Left lung (tissue), 10 donors: ENCODE measurements around the gene CAMK2A. TPM values are rescaled to one million over a fixed set of nuclear protein-coding genes. Genes with fewer than 3 reads are reported as not detected.

ENCODE experiments used
- ATAC-seq: fragments of 200-7000 bp; cut with Tn5 transposase; one replicate; pipeline ENCODE4 v1.9.1; 2020; ENCODE audit warnings: moderate library complexity
- DNase-seq, 4 donors: peaks; one replicate each; pipeline ENCODE4 v3.0.0-alpha.2; 2013 to 2020
- H3K27ac ChIP-seq, 2 donors: fragments of 200-600 bp; sonication (generic) in 1 of 2; one replicate each; pipeline versions ENCODE4 v1.5.0 to v1.8.0; 2020 to 2021
- H3K27me3 ChIP-seq, 2 donors: fragments of 200-600 bp; sonication (generic) in 1 of 2; one replicate each; pipeline versions ENCODE4 v1.5.0 to v1.8.0; 2020 to 2021
- H3K36me3 ChIP-seq, 2 donors: fragments of 200-600 bp; sonication (generic) in 1 of 2; one replicate each; pipeline versions ENCODE4 v1.5.0 to v1.8.0; 2020 to 2021
- H3K4me1 ChIP-seq, 2 donors: fragments of 200-600 bp; one replicate each; pipeline ENCODE4 v1.8.0; 2021
- H3K4me3 ChIP-seq, 2 donors: fragments of 200-600 bp; sonication (generic) in 1 of 2; one replicate each; pipeline versions ENCODE4 v1.5.0 to v1.8.0; 2020 to 2021; ENCODE audit warnings: mild to moderate bottlenecking in 1 of 2
- H3K9me3 ChIP-seq, 2 donors: fragments of 200-600 bp; sonication (generic) in 1 of 2; one replicate each; pipeline versions ENCODE4 v1.5.0 to v1.8.0; 2020 to 2021
- intact Hi-C, 2 donors: fragments of 100-400 bp; cut with DNase I; formaldehyde crosslinking; loops; one replicate each; pipeline versions ENCODE4 v1.11.2 to v1.14.2; 2022
- polyA plus RNA-seq, 6 donors: library from polyadenylated mRNA; unstranded; fragments of 120-200 nt; gene quantifications; one replicate each; pipeline ENCODE4 v1.2.1, GENCODE V29; 2013; ENCODE audit not compliant: insufficient read length in 6 of 6
- total RNA-seq, 2 donors: library from RNA; stranded (reverse); fragmentation: NEBNext Ultra II Directional; extraction: Animal tissue kit (Norgen Biotek cat#: 25700); gene quantifications; one replicate each; pipeline ENCODE4 v1.2.1, GENCODE V29; 2021
- TF ChIP-seq, protein P1 (sequence below), 2 donors: fragments of 200-600 bp; sonication (generic) in 1 of 2; IDR thresholded peaks; one replicate each; pipeline versions ENCODE4 v1.5.0 to v1.8.0; 2021; ENCODE audit warnings: antibody characterized with exemption in 2 of 2
- donor health status: DM: no; HTN: yes; CAD: no.
- donor health status: DM: no; HTN: no; CAD: no.

Gene CAMK2A
- total and polyA plus RNA-seq, 8 donors = 0.64 to 5.8 (median 4.7) TPM

- DNase-seq (no peak), ATAC-seq (no peak)
- H3K36me3 ChIP-seq = no peaks in the 10 kb centered on the region
- peaks cover 9 to 13% of the 10 kb centered on the region in 2 donors for H3K4me1 ChIP-seq
- H3K27me3 ChIP-seq = peaks cover 0 to 13% of the 10 kb centered on the region in 2 donors
- no peak overlapping the region for H3K27ac ChIP-seq
- H3K4me3 ChIP-seq = no peak overlapping the region
- TF ChIP-seq, protein P1, sequence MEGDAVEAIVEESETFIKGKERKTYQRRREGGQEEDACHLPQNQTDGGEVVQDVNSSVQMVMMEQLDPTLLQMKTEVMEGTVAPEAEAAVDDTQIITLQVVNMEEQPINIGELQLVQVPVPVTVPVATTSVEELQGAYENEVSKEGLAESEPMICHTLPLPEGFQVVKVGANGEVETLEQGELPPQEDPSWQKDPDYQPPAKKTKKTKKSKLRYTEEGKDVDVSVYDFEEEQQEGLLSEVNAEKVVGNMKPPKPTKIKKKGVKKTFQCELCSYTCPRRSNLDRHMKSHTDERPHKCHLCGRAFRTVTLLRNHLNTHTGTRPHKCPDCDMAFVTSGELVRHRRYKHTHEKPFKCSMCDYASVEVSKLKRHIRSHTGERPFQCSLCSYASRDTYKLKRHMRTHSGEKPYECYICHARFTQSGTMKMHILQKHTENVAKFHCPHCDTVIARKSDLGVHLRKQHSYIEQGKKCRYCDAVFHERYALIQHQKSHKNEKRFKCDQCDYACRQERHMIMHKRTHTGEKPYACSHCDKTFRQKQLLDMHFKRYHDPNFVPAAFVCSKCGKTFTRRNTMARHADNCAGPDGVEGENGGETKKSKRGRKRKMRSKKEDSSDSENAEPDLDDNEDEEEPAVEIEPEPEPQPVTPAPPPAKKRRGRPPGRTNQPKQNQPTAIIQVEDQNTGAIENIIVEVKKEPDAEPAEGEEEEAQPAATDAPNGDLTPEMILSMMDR (IDR thresholded peaks at IDR 0.05) = no peak
- intact Hi-C loops = no loop called here
- no peaks in the 10 kb centered on the region for H3K9me3 ChIP-seq
Observed at GRCh38 chr5:150296496-150296895, 6.9 kb upstream of the CAMK2A start.

DNA sequence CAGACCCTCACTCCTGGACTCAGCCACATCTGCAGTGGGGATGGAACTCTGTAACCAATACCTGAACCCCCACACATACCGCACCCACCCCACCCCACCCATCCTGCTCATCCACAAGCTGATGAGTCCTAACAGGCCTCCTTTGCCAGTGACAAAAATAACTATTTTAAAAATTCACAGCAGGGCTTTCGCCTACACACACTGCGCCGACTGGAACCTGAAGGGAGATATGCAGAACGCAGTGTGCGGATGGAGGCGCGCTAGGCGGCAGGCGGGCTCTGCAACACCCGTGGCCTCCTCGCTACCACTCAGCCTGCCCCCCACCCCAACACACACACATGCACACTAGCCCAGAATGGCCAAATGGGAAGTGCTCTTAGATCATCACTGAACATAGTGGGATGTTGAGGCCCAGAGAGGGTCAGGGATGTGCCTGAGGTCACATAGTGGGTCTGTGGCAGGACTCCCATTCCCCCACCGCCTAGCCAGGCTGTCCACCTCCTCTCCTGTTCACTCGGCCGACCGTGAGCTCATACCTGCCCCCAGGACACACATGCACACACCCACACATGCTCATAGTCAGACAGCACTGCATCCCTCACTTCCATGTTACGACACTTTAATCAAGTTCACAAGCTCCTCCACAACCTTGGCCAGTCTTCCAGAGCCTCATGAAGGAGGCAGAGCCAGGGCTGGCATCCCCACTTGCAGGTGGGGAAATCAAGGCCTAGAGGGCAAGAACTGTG, 6.3 kb upstream of the CAMK2A start:
- Histone ChIP-seq H3K9me3 (no peaks in the 10 kb centered on the region), H3K27ac (no peak overlapping the region), H3K36me3 (no peaks in the 10 kb centered on the region), H3K27me3 (peaks cover 0 to 7% of the 10 kb centered on the region in 2 donors), H3K4me1 (peaks cover 9 to 13% of the 10 kb centered on the region in 2 donors), H3K4me3 (no peak overlapping the region)
- intact Hi-C loops = no loop called here
- ATAC-seq (no peak), DNase-seq (no peak)
- TF ChIP-seq, protein P1 (IDR thresholded peaks at IDR 0.05) = no peak

DNA sequence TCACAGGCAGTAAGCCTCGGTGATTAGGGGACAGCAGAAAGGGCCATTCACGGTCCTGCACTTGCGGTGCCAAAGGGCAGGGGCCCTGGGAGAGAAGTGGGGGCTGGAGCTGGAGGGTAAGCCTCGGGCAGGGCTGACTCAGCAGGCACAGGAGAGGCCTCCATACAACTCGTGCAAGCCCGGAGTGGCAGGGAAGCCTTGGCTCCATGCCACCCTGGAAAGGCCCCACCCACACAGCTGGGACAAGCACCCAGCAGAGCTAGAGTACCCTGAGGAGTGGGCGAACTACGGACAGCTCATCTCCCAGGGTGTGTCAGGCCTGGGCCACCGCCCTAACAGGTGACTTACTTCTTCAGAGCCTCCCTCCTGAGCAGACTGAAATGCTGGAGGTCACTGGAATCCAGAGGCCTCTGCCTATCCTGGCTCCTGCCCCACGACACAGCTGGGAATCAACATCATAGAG, 5.6 kb upstream of the CAMK2A start:
- ATAC-seq (peak; percentile 70), DNase-seq (peak in 1 of 4 donors; percentile 54)
- Histone ChIP-seq H3K27me3 (peaks cover 0 to 5% of the 10 kb centered on the region in 2 donors), H3K9me3 (no peaks in the 10 kb centered on the region), H3K27ac (no peak overlapping the region), H3K4me1 (peaks cover 9 to 13% of the 10 kb centered on the region in 2 donors), H3K4me3 (no peak overlapping the region), H3K36me3 (no peaks in the 10 kb centered on the region)
- intact Hi-C loops = no loop called here
- TF ChIP-seq, protein P1 (IDR thresholded peaks at IDR 0.05) = no peak

GRCh38 chr5:150294551-150295071, 5.0 kb upstream of the CAMK2A start:
- intact Hi-C loops = no loop called here
- Histone ChIP-seq H3K27me3 (peaks cover 0 to 11% of the 10 kb centered on the region in 2 donors), H3K36me3 (no peaks in the 10 kb centered on the region), H3K4me3 (no peak overlapping the region), H3K9me3 (no peaks in the 10 kb centered on the region), H3K4me1 (peaks cover 9% of the 10 kb centered on the region in 2 donors), H3K27ac (no peak overlapping the region)
- TF ChIP-seq, protein P1 (IDR thresholded peaks at IDR 0.05) = no peak
- no peak for DNase-seq
- no peak for ATAC-seq

GRCh38 chr5:150293091-150293941, 3.7 kb upstream of the CAMK2A start:
- TF ChIP-seq, protein P1 (IDR thresholded peaks at IDR 0.05) = no peak
- no peak overlapping the region for H3K27ac ChIP-seq
- intact Hi-C loops = no loop called here
- H3K4me1 ChIP-seq = peaks cover 6 to 7% of the 10 kb centered on the region in 2 donors
- no peak overlapping the region for H3K4me3 ChIP-seq
- ATAC-seq (no peak), DNase-seq (no peak)
- H3K27me3 ChIP-seq = peaks cover 0 to 23% of the 10 kb centered on the region in 2 donors
- no peaks in the 10 kb centered on the region for H3K9me3 ChIP-seq
- H3K36me3 ChIP-seq = no peaks in the 10 kb centered on the region
